SH-SY5Y (cell line): Measurements from ENCODE around the gene TLCD1.

Experiments
- GATA2 ChIP-seq: IDR thresholded peaks from 2 replicates; pipeline ENCODE4 v1.6.1; 2011; ENCODE audit warnings: mild to moderate bottlenecking, low read depth, low read length
- GATA3 ChIP-seq: IDR thresholded peaks from 2 replicates; pipeline ENCODE4 v1.6.1; 2011; ENCODE audit warnings: low read depth, mild to moderate bottlenecking, low read length, moderate library complexity

The TLCD1 gene

DNA sequence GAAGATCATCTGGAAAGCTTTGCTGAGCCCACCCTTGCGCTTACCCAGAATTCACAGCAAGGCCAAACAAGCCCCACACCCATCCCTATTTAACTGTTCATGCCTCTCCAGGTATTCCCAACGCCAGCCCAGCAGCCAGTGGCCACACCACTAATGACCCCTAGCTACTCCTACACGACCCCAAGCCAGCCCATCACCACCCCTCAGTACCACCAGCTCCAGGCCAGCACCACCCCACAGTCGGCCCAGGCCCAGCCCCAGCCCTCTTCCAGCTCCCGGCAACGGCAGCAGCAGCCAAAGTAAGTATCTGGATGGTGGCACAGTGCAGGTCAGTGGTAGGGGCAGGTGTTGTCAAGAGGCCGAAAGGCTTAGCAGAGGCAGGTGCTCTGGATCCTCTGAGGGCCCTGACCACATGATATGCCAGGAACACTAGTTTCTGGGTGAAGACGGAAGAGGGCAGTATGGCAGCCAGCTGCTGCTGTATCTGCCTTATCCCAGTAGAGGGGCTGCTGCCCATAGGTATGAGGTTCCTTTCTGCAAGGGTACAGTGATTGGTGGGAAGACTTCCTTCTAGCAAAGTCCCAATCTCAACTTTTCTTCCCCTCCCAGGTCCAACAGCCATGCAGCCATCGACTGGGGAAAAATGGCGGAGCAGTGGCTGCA, 25.1 kb downstream of the TLCD1 start:
- TF ChIP-seq GATA3 (no peak), GATA2 (no peak)

DNA sequence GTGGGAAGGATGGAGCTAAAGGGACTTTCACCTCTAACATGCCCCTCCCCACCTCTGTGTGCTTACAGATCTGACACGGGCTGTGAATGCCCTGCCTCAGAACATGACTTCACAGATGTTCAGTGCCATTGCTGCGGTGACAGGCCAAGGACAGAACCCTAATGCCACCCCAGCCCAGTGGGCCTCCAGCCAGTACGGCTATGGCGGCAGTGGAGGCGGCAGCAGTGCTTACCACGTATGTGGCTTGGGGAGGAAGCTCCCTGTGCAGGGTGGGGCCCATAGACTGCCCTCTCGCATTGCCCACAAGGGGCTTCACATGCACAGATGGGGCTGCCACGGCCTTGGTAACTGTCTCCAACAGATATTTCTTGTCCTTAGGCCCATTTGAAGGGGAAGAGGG, 25.8 kb downstream of the TLCD1 start:
- TF ChIP-seq GATA2 (no peak), GATA3 (no peak)

DNA sequence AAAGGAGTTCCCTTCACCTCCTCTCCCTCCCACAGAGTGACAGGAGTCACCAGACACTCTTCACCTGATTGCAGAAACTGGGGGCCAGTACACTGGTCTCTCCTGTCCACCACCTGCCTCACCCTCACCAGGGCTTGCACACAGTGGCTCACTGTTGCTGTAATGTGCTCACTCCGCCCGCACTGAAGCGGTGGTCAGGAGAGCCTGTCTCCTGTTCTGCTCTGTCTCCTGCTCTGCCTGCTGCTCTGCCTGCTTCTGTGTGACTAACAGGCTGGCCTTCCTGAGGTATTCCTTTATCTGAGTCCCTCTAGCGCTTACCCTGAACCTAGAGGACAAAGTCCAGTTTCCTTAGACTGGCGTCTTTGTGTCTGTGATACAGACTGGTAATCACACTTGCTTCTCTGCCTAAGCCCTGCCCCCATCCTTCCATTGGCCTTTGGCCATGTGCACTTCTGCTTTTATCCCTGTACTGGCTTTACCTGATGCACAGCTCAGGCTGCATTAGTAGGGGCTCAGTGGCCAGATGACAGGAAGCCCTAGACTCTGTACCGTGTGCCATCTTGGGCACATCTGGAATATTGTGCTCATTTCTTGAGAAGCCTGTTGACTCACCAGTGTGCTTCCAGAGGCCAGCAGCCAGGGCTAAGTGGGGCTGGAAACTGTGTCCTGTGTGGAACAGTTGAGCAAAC, 27.6 kb downstream of the TLCD1 start:
- TF ChIP-seq GATA2 (no peak), GATA3 (no peak)

DNA sequence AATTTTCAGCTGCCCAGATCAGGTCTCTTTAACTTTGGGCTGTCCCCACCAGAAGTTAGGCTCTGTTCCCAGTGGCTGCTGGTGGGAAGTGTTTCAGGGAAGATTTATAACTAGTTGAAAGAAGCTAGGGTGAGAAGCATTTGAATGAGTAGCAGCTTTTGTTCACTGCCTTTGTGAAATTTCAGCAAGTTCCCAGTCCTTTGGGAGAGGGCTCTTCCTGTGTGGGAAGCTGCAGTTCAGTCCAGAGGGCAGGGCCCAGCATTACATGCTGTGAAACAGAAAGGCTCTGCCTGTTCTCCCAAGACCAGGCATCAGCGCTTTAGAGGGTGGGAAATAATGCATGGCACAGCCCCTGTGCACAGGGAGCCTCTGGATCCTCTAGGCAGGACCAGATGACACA, 32.2 kb downstream of the TLCD1 start:
- TF ChIP-seq GATA2 (no peak), GATA3 (no peak)

DNA sequence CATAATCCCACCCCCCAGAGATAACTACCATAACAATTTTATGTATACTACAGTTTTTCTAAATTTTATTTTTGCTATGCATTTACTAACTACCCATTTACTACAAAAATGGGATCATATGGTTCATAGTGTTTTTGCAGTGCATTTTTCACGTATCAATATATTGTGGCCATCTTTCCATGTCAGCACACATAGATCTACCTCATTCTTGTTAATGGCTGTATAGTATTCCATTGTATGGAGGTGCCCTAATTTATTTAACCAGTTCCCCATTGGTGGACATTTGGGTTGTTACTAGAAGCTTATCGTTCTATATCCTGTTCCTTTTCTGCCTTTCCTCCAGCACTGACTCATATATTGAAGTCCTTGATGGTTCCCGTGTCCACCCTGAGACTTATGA, 37.0 kb downstream of the TLCD1 start:
- TF ChIP-seq GATA3 = no peak
- TF ChIP-seq GATA2 = no peak

DNA sequence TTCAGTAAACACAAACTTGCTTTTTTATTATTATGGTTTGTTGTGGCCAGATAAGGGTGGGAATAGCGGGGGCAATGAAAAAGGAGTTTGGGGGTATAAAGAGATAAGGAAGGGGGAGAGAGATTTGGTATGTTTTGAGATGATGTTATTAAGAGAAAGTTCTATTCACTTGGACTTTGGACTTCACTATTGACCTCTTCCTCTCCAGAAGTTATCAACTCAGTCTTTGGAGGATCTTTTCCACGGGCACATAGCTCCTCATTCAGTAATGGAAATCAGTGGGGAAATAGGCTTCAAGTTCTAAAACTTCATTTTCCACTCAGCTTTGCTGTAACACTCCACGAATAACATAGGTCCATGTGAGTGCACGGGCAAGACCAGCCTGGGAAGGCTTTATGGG, 37.6 kb downstream of the TLCD1 start:
- TF ChIP-seq GATA3 (no peak), GATA2 (no peak)

DNA sequence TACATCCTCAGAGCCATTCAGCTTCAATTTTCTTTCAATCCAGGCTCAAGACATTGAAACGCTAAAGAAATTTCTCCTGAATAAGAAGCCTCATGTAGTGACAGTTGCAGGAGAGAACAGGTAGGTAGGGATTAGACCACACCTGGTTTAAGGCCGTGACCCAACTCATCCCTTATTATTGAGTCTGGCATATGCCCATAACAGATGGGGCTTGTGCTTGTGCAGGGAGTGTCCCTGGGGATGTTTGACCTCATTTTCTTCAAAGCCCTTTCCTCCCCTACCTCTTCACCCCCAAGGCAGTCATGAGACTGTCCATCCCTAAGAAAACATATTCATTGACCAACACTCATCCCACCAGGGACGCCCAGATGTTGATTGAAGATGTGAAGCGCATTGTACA, 39.7 kb downstream of the TLCD1 start:
- TF ChIP-seq GATA2 = no peak
- TF ChIP-seq GATA3 = no peak

DNA sequence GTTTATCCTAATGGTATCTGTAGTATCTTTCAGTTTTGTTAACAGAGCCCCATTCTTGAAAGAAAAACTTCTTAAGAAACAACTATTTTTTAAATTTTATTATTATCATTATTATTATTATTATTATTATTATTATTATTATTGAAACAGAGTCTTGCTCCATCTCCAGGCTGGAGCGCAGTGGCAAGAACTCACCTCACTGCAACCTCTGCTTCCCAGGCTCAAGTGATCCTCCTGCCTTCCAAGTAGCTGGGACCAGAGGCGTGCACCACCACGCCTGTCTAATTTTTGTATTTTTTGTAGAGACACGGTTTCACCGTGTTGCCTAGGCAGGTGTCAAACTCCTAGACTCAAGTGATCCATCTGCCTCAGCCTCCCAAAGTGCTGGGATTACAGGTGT, 40.7 kb downstream of the TLCD1 start:
- TF ChIP-seq GATA2 (no peak), GATA3 (no peak)

DNA sequence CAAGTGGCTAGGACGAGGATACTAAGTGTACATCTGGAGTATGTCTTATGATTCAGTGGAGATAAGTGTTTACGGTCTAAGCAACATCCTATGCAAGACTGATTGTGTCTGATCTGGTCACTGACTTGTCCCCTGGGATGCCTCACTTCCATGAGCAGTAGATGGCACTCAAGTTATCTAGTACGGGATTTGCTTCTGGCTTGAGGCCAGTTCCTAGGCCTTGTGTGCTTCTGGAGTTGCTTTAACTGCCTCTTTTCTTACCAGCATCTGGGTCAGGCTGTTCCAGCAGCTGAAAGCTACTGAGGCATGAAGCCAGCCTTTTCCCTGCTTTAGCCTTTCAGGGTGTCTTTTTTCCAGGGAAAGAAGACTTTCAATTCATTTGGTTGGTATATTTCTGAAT, 41.1 kb downstream of the TLCD1 start:
- TF ChIP-seq GATA2 = no peak
- no peak for TF ChIP-seq GATA3

DNA sequence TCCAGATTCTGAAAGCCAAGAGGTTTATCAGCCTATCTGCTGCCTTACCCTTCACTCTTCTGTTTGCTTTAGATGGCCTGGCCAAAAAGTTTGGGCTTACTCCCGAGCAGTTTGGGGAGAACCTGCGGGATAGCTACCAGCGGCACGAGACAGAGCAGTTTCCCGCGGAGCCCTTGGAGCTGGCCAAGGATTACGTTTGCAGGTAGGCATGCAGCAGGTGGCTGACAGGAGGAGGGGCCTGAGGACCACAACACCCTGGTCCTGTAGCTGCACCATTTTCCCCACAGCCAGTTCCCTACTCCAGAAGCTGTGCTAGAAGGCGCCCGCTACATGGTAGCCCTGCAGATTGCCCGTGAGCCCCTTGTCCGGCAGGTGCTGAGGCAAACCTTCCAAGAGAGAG, 43.4 kb downstream of the TLCD1 start:
- TF ChIP-seq GATA2 (no peak), GATA3 (no peak)

DNA sequence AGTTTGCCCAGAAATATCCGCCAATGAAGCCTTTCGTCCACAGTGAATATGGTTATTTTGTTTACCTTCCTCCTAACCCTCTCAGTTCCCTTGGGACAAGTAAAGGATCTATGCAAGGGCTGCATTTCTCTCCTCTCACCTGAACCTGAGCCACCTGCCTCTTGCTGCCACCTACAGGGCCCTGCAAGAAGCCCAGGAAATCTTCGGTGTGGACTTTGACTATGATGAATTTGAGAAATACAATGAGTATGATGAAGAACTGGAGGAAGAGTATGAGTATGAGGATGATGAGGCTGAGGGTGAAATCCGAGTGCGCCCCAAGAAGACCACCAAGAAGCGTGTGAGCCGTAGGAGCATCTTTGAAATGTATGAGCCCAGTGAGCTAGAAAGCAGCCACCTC, 50.1 kb downstream of the TLCD1 start:
- TF ChIP-seq GATA2 = no peak
- TF ChIP-seq GATA3 = no peak

DNA sequence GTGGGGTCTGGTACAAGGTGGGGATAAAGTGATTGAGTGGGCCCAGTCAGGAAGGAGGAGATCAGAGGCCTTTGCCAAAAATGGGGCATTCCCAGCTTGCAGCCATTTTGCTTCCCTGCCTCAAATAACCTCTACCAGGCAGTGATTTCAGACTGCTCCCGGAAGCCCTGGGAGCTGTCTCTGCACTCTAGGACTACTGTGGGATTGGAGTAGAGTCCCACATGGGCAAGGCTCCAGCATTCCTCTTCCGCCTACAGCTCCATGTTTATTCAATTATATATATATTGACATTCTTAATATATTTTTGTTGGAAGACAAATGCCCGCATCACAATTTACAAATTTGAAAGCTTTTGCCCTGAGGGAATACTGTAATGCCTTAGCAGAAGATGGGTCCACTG, 50.5 kb downstream of the TLCD1 start:
- TF ChIP-seq GATA2 (no peak), GATA3 (no peak)
